Measurements from ENCODE around the gene BARX2. TPM values are rescaled to one million over a fixed set of nuclear protein-coding genes. Genes with fewer than 3 reads are reported as not detected.

Gene BARX2
- total and polyA plus RNA-seq, 2 donors (not counting 1 experiment from before 2014, with no cell fraction given) = not detected

DNA sequence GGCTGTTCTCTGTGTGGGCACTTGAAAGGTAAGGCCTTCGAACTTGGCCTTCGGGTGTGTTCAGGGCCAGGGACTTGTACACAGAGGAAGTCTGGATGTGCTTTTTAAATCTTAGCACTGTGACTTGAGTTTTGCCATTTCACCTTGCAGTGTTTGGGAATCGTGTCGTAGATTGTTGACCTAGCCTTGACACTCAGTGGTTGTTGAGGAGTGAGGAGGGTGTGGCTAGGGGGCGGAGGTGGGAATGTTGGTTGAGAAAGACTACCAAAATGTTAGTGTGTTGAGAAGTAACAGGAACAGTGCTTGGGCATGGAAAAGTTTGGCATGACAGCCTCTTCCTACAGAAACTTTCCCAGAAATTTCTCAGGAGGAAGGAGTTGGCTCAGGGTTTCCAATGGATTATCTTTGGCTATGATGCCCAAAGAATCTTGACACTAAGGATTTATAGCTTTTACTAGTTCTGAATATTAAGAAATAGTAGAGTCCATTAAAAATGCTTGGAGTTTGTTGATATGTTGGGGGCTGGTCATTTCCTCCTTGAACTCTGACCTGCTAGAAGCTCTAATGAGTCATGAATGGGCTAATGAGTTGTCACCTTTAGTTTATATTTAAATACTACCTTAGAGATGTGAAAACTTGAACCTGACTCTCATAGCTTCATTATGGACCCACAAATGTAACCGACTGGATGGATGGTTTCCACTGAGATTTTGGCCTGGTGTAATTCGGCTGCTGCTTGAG is 40.6 kb downstream of the BARX2 start:
- Histone ChIP-seq H3K27me3 (replicated peaks in 1 of 4; ENCODE audit: control extremely low read depth in 1 of 4, control insufficient read depth in 3 of 4, insufficient read depth in 4 of 4, low read length in 3 of 4) (no peaks in the 10 kb centered on the region), H3K4me2 (replicated peaks; ENCODE audit: low read depth, low read length, poor library complexity, severe bottlenecking) (no peak overlapping the region), H3K4me1 (ENCODE audit: control insufficient read depth in 2 of 2, insufficient read depth in 2 of 2, low read length in 2 of 2) (no peaks in the 10 kb centered on the region), H4K20me1 (ENCODE audit: control insufficient read depth, insufficient read depth, low read length, poor library complexity, severe bottlenecking) (no peaks in the 10 kb centered on the region), H2AFZ (ENCODE audit: insufficient read depth, low read depth, low read length, poor library complexity, severe bottlenecking) (no peak overlapping the region), H3K79me2 (ENCODE audit: control insufficient read depth, insufficient read depth, low read length) (no peaks in the 10 kb centered on the region), H3K4me3 (ENCODE audit: control extremely low read depth in 1 of 5, extremely low read depth in 1 of 5, insufficient read depth in 1 of 5, low read depth in 2 of 5, low read length in 4 of 5) (no peak overlapping the region), H3K27ac (ENCODE audit: low read length in 2 of 2) (no peak overlapping the region), H3K9me3 (ENCODE audit: control extremely low read depth in 1 of 3, control insufficient read depth in 2 of 3, insufficient read depth in 1 of 3, low read length in 2 of 3) (no peaks in the 10 kb centered on the region), H3K36me3 (replicated peaks in 1 of 2; ENCODE audit: control extremely low read depth in 1 of 2, control insufficient read depth in 1 of 2, extremely low read depth in 1 of 2, insufficient read depth in 2 of 2, low read length in 1 of 2) (no peaks in the 10 kb centered on the region), H3K9ac (ENCODE audit: low read length) (no peak overlapping the region)
- 100% methylated on average over 5 of the region's 7 CpGs for WGBS (ENCODE audit: insufficient coverage)
- ChIA-PET CTCF (no interaction called here), POLR2A (no interaction called here)
- H3K27me3 Mint-ChIP-seq = no peaks in the 10 kb centered on the region
- ATAC-seq (ENCODE audit: low read depth) (no peak), DNase-seq (no peak)
- no peak overlapping the region for H3K4me3 Mint-ChIP-seq
- no peaks in the 10 kb centered on the region for H3K9me3 Mint-ChIP-seq (ENCODE audit: insufficient read depth)
- intact Hi-C loops (cut with micrococcal nuclease) = no loop called here
- no peak for TF ChIP-seq EZH2 (IDR thresholded peaks at IDR 0.05; ENCODE audit: borderline replicate concordance, insufficient read depth, low read depth, low read length, poor library complexity, severe bottlenecking)
- TF ChIP-seq, protein P1, sequence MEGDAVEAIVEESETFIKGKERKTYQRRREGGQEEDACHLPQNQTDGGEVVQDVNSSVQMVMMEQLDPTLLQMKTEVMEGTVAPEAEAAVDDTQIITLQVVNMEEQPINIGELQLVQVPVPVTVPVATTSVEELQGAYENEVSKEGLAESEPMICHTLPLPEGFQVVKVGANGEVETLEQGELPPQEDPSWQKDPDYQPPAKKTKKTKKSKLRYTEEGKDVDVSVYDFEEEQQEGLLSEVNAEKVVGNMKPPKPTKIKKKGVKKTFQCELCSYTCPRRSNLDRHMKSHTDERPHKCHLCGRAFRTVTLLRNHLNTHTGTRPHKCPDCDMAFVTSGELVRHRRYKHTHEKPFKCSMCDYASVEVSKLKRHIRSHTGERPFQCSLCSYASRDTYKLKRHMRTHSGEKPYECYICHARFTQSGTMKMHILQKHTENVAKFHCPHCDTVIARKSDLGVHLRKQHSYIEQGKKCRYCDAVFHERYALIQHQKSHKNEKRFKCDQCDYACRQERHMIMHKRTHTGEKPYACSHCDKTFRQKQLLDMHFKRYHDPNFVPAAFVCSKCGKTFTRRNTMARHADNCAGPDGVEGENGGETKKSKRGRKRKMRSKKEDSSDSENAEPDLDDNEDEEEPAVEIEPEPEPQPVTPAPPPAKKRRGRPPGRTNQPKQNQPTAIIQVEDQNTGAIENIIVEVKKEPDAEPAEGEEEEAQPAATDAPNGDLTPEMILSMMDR (IDR thresholded peaks at IDR 0.05) = no peak
- no peak overlapping the region for H3K27ac Mint-ChIP-seq
- no peaks in the 10 kb centered on the region for H3K4me1 Mint-ChIP-seq

DNA sequence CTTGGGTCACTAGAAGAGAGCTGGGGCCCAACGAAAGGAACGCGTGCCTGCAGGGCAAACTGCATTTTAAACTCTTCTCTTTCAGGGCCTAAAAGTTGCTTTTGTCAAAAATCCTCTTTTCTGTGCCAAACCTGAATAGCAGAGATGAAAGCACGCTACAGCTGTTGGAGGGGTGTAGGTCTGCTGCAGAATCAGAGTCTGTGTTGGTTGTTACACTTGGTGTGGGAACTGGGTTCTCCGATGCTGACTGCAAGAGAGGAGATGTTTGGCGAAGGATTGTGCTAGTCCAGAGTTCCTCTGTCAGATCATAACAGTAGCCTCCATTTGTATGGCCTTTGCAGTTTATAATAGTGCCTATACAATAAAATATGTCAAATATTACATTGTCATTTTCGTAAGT is 41.8 kb downstream of the BARX2 start:
- no peak overlapping the region for H3K27ac Mint-ChIP-seq
- Histone ChIP-seq H3K36me3 (replicated peaks in 1 of 2; ENCODE audit: control extremely low read depth in 1 of 2, control insufficient read depth in 1 of 2, extremely low read depth in 1 of 2, insufficient read depth in 2 of 2, low read length in 1 of 2) (no peaks in the 10 kb centered on the region), H3K79me2 (ENCODE audit: control insufficient read depth, insufficient read depth, low read length) (no peaks in the 10 kb centered on the region), H3K27ac (ENCODE audit: low read length in 2 of 2) (no peak overlapping the region), H3K9me3 (ENCODE audit: control extremely low read depth in 1 of 3, control insufficient read depth in 2 of 3, insufficient read depth in 1 of 3, low read length in 2 of 3) (no peaks in the 10 kb centered on the region), H2AFZ (ENCODE audit: insufficient read depth, low read depth, low read length, poor library complexity, severe bottlenecking) (no peak overlapping the region), H3K9ac (ENCODE audit: low read length) (no peak overlapping the region), H3K4me2 (replicated peaks; ENCODE audit: low read depth, low read length, poor library complexity, severe bottlenecking) (no peak overlapping the region), H3K27me3 (replicated peaks in 1 of 4; ENCODE audit: control extremely low read depth in 1 of 4, control insufficient read depth in 3 of 4, insufficient read depth in 4 of 4, low read length in 3 of 4) (no peaks in the 10 kb centered on the region), H3K4me1 (ENCODE audit: control insufficient read depth in 2 of 2, insufficient read depth in 2 of 2, low read length in 2 of 2) (no peaks in the 10 kb centered on the region), H3K4me3 (ENCODE audit: control extremely low read depth in 1 of 5, extremely low read depth in 1 of 5, insufficient read depth in 1 of 5, low read depth in 2 of 5, low read length in 4 of 5) (no peak overlapping the region), H4K20me1 (ENCODE audit: control insufficient read depth, insufficient read depth, low read length, poor library complexity, severe bottlenecking) (no peaks in the 10 kb centered on the region)
- DNase-seq = no peak
- no peaks in the 10 kb centered on the region for H3K4me1 Mint-ChIP-seq
- POLR2A ChIA-PET = no interaction called here
- H3K27me3 Mint-ChIP-seq = no peaks in the 10 kb centered on the region
- CTCF ChIA-PET = interaction anchor here (0.5 kb wide), 1 partner anchor 16 kb away, joined by 4 read pairs; no protein-coding TSS in a partner anchor
- intact Hi-C loops (cut with micrococcal nuclease) = no loop called here
- no peak overlapping the region for H3K4me3 Mint-ChIP-seq
- TF ChIP-seq EZH2 (IDR thresholded peaks at IDR 0.05; ENCODE audit: borderline replicate concordance, insufficient read depth, low read depth, low read length, poor library complexity, severe bottlenecking) = no peak
- TF ChIP-seq, protein P1 (IDR thresholded peaks at IDR 0.05) = no peak
- ATAC-seq (ENCODE audit: low read depth) = no peak
- WGBS (ENCODE audit: insufficient coverage) = no CpG with 5 or more reads among the region's 7 CpGs
- H3K9me3 Mint-ChIP-seq (ENCODE audit: insufficient read depth) = no peaks in the 10 kb centered on the region
